Activated naive CD8-positive, alpha-beta T cell treated with anti-CD3 and anti-CD28 coated beads, Interleukin-2, amount 50 U/mL, for 16 hours (primary cell): ENCODE measurements around the gene HRH3.

Experiments used
- DNase-seq: peaks from one replicate; pipeline ENCODE4 v3.0.0-alpha.2; 2020; ENCODE audit warnings: low read depth, low spot score

The HRH3 gene

DNA sequence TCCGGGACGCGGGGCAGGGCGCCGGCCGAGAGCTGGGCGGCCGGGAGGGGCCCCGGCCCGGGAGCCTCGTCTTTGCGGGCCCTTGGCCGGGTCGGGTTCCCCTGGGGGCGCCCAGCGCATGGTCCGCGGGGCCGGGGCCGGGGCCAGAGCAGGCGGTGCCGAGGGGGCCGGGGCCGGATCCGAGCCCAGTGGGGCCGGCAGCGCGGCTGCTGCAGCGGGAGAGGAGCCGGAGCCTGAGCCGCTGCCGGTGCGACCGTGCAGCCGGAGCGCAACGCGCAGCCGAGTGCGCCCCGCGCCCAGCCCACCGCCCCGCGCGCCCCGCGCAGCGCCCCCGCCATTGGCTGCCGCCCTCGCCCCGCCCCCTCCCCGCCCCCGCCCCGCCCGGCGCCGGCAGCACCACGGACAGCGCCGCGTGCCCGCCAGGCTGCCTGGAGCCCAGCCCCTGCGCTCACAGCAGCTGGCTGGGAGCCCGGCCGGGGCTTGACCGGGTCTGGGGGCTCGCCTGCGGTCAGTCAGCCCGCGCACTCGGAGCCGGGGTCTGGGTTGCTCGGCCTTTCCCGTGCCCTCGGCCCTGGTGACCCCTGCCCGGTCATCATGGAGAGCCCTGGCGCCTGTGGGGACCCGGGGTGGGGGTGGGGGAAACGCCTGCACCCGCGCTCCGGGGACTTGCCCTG is at the start of gene HRH3:
Gene HRH3 (minus strand): TSS at position 287 of the 674 bp plus-strand sequence. CDS start 308 bp downstream, outside the sequence.
- no peak for DNase-seq

DNA sequence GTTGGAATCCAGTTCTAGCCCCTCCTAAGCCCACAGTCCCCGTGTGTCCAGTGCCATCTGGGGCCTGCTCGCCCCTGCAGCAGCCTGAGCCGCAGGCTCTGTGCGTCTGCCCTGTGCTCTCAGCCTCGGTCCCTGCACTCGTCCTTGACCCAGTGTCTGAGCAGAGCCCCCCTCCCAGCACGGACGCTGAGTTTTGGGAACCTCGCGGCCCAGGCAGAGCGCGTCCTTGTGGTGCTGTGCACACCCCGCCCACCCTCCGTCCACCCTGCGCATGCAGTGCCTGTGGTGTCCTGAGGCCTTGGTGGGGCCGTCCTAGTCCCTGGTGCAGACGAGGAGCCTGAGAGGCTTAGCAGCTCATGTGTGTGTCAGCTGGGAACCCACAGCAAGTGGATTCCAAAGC is 49.8 kb upstream of the HRH3 start:
- DNase-seq = no peak

- DNase-seq = no peak
Observed at GRCh38 chr20:62269378-62269777, 49.3 kb upstream of the HRH3 start.

GRCh38 chr20:62268228-62268900 is 48.3 kb upstream of the HRH3 start:
- no peak for DNase-seq

GRCh38 chr20:62267543-62267942 is 47.5 kb upstream of the HRH3 start:
- DNase-seq = no peak

GRCh38 chr20:62266851-62267250 is 46.8 kb upstream of the HRH3 start:
- DNase-seq = no peak

- DNase-seq = no peak
Observed at GRCh38 chr20:62266340-62266739, 46.3 kb upstream of the HRH3 start.

DNA sequence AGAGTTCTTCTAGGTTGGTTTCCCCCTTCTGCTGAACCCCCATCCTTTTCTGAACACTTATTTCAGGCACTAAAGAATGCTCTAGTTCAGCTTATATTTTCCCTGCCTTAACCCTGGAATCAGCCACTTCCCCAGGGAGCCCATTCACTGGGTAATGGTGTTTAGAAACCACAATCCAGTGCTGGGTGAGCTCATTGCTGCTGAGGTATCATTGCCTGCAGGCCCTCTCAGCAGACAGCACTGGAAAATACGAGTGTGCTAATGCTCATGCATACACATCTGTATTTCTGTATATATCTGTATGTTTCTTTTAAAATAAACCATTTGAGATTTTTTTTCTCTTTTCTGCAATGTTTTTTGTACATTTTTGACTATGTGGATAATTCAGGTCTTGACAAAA is 45.3 kb upstream of the HRH3 start:
- no peak for DNase-seq

DNA sequence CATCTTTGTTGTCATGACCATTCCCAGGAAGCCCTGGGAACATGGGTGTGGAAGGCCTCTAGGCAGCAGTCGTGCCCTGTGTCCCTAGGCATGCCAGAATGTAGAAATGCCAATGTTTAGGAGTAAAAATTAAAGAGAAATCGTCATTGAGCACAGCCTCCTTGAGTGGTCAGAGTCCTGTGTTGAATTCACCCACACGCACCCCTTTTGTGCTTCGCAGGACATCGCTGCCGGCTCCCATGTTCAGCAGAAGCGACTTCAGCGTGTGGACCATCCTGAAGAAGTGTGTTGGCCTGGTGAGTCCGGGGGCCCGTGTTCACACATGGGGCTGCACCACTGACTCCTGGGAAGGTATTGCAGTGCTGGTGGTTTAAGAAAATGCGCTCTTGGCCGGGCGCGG is 43.3 kb upstream of the HRH3 start:
- DNase-seq = no peak

DNA sequence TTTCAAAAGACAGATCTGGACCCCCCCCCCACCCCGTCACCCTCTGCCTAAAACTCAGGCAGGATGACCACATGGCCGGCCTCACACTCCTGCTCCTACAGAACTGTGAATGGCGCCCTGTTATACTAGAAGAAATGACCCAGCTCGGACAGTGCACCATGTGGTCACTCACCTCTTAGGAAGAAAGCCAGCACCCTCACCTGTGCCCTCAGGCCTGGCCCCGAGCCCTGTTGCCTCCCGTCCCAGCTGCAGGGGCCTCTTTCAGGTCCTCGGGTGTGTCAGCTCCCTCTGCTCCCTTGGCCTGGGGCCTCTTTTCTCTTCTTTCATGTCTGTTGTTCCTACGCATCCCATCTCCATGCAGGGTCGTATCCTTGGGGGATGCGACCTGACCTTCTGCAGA is 42.0 kb upstream of the HRH3 start:
- DNase-seq = no peak

DNA sequence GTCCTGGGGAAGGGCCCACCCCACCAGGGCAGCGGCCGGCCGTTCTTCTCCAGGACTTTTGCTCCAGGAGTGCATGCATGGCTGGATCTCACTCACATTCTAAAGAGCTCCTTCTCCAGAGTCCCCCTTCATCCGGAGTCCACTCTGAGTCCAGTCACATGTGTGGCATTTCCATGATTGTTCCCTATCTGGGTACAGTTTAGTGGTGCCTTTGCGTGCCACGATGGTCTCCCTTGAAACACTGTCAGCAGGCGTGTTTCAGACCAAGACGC is 39.2 kb upstream of the HRH3 start:
- DNase-seq = no peak

DNA sequence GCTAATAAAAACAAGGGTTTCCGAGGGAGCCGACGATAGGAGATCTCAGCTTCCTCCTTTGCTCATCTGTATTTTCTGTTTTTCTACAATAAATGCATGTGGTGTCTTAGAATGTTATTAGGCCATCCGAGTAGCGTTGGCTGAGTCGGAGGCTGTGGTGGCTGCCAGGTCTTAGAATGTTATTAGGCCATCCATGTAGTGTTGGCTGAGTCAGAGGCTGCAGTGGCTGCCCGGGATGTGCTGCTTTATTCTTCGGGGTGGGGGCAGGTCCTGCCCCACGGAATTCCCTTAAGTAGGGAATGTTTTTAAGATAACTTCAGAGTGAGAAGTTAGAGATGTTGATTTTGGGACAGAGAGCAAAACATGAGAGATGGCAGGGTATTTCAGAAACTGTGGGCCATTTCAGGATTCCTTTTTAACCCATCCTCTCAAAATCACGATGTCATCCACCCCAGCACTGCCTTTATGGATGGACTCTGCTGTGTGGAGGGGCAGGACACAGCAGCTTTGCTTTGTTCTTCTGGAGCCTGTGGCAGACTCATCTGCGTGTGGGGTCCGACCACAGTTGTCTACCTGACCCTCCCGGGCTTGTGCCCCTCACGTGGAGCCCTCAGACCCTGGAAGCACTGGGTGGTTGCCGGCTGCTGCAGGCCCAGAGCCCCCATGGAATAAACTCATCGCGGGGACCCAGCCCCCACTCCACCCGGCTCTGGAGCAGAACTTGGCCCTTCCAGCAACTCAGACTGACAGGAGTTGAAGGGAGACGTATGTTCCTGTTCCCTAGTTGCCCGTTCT is 38.6 kb upstream of the HRH3 start:
- DNase-seq = no peak

- DNase-seq = no peak
Observed at GRCh38 chr20:62255976-62256375, 35.9 kb upstream of the HRH3 start.

DNA sequence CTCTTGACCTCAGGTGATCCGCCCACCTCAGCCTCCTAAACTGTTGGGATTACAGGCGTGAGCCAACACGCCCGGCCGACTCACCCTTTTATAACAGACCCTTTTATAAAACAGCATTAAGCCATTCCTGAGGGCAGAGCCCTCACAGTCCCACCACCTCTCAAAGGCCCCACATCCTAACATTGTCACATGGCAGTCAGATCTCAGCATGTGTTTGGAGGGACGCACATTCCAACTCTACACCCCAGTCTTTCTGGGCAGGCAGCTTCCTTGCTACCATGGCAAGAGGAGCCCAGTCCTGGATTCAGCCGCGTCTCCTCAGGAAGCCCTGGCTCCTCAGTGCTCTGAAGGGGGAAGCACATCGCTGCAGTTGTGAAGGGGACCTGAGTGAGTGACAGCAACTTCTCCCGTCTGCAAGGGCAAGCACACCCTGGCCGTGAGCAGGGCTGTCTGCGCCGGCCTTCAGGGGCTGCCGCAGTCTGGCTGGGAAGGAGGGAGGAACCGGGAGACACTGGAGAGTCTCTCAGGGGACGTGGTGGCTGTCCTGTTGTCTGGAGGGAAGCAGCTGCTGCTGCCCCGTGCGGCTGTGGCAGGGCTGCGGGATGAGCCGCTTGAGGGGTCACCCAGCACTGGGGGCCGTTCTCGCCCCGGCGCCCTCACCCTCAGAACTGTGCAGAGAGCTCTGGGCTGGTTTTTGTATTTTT is 34.1 kb upstream of the HRH3 start:
- no peak for DNase-seq

- no peak for DNase-seq
Observed at GRCh38 chr20:62253398-62253797, 33.3 kb upstream of the HRH3 start.

DNA sequence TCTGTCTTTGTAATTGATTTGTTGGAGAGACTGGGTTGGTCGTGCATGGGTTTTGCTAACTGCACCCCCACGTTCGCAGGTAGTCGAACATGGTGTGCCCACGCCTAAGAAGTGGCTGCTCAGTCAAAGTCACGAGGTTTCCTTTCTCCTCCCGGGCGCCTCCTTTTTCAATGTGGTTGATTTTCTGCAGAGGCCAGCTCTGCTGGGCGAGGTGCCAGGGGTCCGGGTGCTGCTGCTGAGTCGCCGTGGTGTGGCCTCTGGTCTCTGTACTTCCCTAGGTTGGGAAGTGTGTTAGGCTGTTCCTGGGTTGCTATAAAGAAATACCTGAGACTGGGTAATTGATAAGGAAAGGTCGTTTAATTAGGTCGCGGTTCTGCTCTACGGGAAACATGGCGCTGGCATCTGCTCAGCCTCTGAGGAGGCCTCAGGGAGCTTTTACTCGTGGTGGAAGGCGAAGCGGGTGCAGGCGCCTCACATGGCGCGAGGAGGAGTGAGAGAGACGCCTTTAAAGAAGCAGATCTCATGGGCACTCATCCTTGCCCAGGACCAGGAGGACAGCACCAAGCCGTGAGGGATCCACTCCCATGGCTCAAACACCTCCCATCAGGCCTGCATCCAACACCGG is 32.4 kb upstream of the HRH3 start:
- DNase-seq = no peak

DNA sequence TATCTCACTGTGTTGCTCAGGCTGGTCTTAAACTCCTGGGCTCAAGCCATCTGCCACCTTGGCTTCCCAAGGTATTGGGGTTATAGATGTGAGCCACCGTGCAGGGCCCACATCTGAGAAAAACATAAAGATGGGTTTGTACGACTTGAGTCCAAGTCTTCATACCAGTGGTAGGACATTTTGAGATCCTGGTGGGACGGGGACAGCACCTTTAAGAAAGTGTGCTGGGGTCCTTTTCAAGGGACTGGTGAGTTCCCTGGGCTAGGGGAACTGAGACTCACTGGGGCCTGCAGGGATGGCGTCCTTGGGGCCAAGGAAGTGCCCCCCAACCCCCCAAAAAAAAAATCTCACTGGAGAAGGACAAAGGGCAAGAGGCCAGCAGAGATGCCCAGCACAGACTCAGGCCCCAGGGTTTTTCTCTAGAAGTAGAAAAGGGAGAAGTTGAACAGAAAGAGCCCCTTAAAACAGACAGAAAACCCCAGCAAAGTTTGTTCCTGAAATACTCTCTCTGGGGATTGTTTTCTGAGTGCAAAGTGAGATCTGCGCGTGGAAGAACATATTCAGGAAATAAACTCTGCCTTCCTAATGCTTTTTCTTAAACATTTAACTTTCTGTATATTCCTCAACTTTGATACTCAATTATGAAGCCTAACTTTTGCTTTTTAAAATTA is 28.9 kb upstream of the HRH3 start:
- no peak for DNase-seq

GRCh38 chr20:62246872-62247652 is 27.0 kb upstream of the HRH3 start:
- no peak for DNase-seq

GRCh38 chr20:62246431-62246830 is 26.4 kb upstream of the HRH3 start:
- no peak for DNase-seq

- no peak for DNase-seq
Observed at GRCh38 chr20:62245911-62246280, 25.8 kb upstream of the HRH3 start.
